CD14-positive monocyte (primary cell): Measurements from ENCODE around the gene EML4. TPM values are rescaled to one million over a fixed set of nuclear protein-coding genes. Genes with fewer than 3 reads are reported as not detected.
"Not testable (repeated sequence)": the region's sequence is repeated elsewhere in the genome, so short reads cannot be mapped to it uniquely, and the experiment has no call there.

ENCODE experiments used
- DNase-seq, 3 donors: peaks; one replicate each; pipeline ENCODE4 v3.0.0-alpha.2; 2011 to 2022
- H2AFZ ChIP-seq: 2 replicates; pipeline ENCODE4 v1.6.0; 2012; ENCODE audit warnings: mild to moderate bottlenecking, low read depth, low read length, inconsistent platforms; ENCODE audit not compliant: insufficient read depth, poor library complexity, severe bottlenecking
- H3K27ac ChIP-seq, 2 donors: 1 replicate in 1 of 2; 2 replicates in 1 of 2; pipeline ENCODE4 v1.5.1; 2012 to 2013; ENCODE audit warnings: low read length in 2 of 2, control low read depth in 1 of 2, inconsistent platforms in 1 of 2, low read depth in 1 of 2, mild to moderate bottlenecking in 1 of 2
- H3K27me3 ChIP-seq, 2 donors: one replicate each; pipeline versions ENCODE4 v1.6.0 to v1.6.1; 2011 to 2013; ENCODE audit warnings: low read length in 2 of 2; ENCODE audit not compliant: control insufficient read depth in 2 of 2, insufficient read depth in 2 of 2
- H3K36me3 ChIP-seq, 2 donors: replicated peaks in 1 of 2; 1 replicate in 1 of 2; 2 replicates in 1 of 2; pipeline versions ENCODE4 v1.5.1 to v1.6.1; 2012 to 2013; ENCODE audit warnings: low read length in 2 of 2, control low read depth in 1 of 2, inconsistent platforms in 1 of 2, mild to moderate bottlenecking in 1 of 2; ENCODE audit not compliant: insufficient read depth in 2 of 2, control insufficient read depth in 1 of 2
- H3K4me1 ChIP-seq, 2 donors: 1 replicate in 1 of 2; 2 replicates in 1 of 2; pipeline versions ENCODE4 v1.5.1 to v1.6.1; 2012 to 2013; ENCODE audit warnings: low read length in 2 of 2, control low read depth in 1 of 2, inconsistent platforms in 1 of 2, mild to moderate bottlenecking in 1 of 2, moderate library complexity in 1 of 2; ENCODE audit not compliant: insufficient read depth in 2 of 2, control insufficient read depth in 1 of 2
- H3K4me2 ChIP-seq: replicated peaks from 2 replicates; pipeline ENCODE3; 2012; ENCODE audit warnings: low read length, moderate library complexity, mild to moderate bottlenecking; ENCODE audit not compliant: poor library complexity, severe bottlenecking; ENCODE audit errors: extremely low read depth
- H3K4me3 ChIP-seq, 3 experiments: fragments of 200-600 bp in 1 of 3; sonication (generic) in 1 of 3; replicated peaks in 1 of 3; 1 replicate in 2 of 3; 2 replicates in 1 of 3; pipeline ENCODE4 v1.5.1; 2011 to 2013; ENCODE audit warnings: low read length in 3 of 3, mild to moderate bottlenecking in 3 of 3, control low read depth in 2 of 3, low read depth in 2 of 3, inconsistent platforms in 1 of 3, moderate library complexity in 1 of 3
- H3K79me2 ChIP-seq: 2 replicates; pipeline ENCODE4 v1.6.0; 2012; ENCODE audit warnings: mild to moderate bottlenecking, control low read depth, inconsistent platforms, low read length, moderate library complexity; ENCODE audit not compliant: insufficient read depth
- H3K9ac ChIP-seq: 2 replicates; pipeline ENCODE4 v1.6.0; 2017; ENCODE audit warnings: low read length, mild to moderate bottlenecking; ENCODE audit not compliant: insufficient read depth, poor library complexity, severe bottlenecking
- H3K9me3 ChIP-seq, 2 donors: replicated peaks in 1 of 2; 1 replicate in 1 of 2; 2 replicates in 1 of 2; pipeline versions ENCODE4 v1.5.1 to v1.6.1; 2012 to 2013; ENCODE audit warnings: low read length in 2 of 2, control low read depth in 1 of 2; ENCODE audit not compliant: control insufficient read depth in 1 of 2, insufficient read depth in 1 of 2
- H4K20me1 ChIP-seq: 2 replicates; pipeline ENCODE4 v1.6.0; 2012; ENCODE audit warnings: mild to moderate bottlenecking, low read length, control low read depth, moderate library complexity; ENCODE audit not compliant: insufficient read depth
- H3K27ac Mint-ChIP-seq, 7 donors: one replicate each; pipeline ENCODE4 v1.8.0; 2020; ENCODE audit warnings: mild to moderate bottlenecking in 7 of 7, mixed read lengths in 7 of 7, moderate library complexity in 6 of 7, inconsistent platforms in 2 of 7
- H3K27me3 Mint-ChIP-seq, 3 donors: one replicate each; pipeline ENCODE4 v1.8.0; 2021 to 2022; ENCODE audit warnings: low read depth in 3 of 3, mild to moderate bottlenecking in 3 of 3, mixed read lengths in 3 of 3, moderate library complexity in 3 of 3, inconsistent platforms in 1 of 3
- H3K36me3 Mint-ChIP-seq, 2 donors: one replicate each; pipeline ENCODE4 v1.8.0; 2020; ENCODE audit warnings: mixed read lengths in 2 of 2, inconsistent platforms in 1 of 2, mild to moderate bottlenecking in 1 of 2
- H3K4me1 Mint-ChIP-seq: one replicate; pipeline ENCODE4 v1.8.0; 2020; ENCODE audit warnings: mild to moderate bottlenecking, mixed read lengths
- H3K4me3 Mint-ChIP-seq, 2 donors: one replicate each; pipeline ENCODE4 v1.8.0; 2020; ENCODE audit warnings: mild to moderate bottlenecking in 2 of 2, mixed read lengths in 2 of 2, moderate library complexity in 1 of 2
- H3K9me3 Mint-ChIP-seq, 7 donors: one replicate each; pipeline ENCODE4 v1.8.0; 2020 to 2022; ENCODE audit warnings: mixed read lengths in 7 of 7, mild to moderate bottlenecking in 6 of 7, moderate library complexity in 6 of 7, inconsistent platforms in 2 of 7
- WGBS: methylation state at CpG from one replicate; pipeline ENCODE4 v1.1.5; 2013; ENCODE audit warnings: missing lambda C conversion rate; ENCODE audit not compliant: insufficient coverage; 5-methylcytosine and 5-hydroxymethylcytosine counted together
- intact Hi-C, 2 donors: fragments of 100-400 bp; cut with micrococcal nuclease; formaldehyde crosslinking; loops; one replicate each; pipeline versions ENCODE4 v1.15.0 to v1.15.1; 2023
- polyA plus RNA-seq, 3 donors: library from polyadenylated mRNA; depleted of rRNA in 1 of 3; unstranded in 2 of 3; stranded (reverse) in 1 of 3; fragments of 300-500 nt in 2 of 3; fragments of >200 nt in 1 of 3; fragmentation: Illumina TruSeq in 2 of 3; gene quantifications; 1 replicate in 2 of 3; 2 replicates in 1 of 3; pipeline ENCODE4 v1.2.3, GENCODE V29; 2012 to 2021
- TF ChIP-seq, protein P1 (sequence below): fragments of 200-600 bp; IDR thresholded peaks from one replicate; pipeline ENCODE4 v1.8.0; 2022; ENCODE audit warnings: antibody characterized with exemption, mild to moderate bottlenecking

Gene EML4
- polyA plus RNA-seq, 3 donors = 11.5 to 24.3 (median 15.0) TPM

DNA sequence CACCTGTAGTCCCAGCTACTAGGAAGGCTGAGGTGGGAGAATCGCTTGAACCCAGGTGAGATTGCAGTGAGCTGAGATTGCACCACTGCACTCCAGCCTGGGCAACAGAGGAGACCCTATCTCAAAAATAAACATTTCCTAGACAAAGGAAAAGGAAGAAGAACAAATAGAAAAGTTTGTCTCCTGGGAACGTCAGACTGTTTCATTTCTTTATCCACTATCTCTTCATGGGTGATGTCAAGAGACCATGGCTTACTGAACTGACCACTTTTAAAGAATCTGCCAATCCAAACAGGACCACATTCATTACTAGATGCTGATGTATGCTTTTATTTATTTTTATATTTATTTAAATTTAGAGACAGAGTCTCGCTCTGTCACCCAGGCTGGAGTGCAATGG is 165.1 kb downstream of the EML4 start:
- TF ChIP-seq, protein P1, sequence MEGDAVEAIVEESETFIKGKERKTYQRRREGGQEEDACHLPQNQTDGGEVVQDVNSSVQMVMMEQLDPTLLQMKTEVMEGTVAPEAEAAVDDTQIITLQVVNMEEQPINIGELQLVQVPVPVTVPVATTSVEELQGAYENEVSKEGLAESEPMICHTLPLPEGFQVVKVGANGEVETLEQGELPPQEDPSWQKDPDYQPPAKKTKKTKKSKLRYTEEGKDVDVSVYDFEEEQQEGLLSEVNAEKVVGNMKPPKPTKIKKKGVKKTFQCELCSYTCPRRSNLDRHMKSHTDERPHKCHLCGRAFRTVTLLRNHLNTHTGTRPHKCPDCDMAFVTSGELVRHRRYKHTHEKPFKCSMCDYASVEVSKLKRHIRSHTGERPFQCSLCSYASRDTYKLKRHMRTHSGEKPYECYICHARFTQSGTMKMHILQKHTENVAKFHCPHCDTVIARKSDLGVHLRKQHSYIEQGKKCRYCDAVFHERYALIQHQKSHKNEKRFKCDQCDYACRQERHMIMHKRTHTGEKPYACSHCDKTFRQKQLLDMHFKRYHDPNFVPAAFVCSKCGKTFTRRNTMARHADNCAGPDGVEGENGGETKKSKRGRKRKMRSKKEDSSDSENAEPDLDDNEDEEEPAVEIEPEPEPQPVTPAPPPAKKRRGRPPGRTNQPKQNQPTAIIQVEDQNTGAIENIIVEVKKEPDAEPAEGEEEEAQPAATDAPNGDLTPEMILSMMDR = no peak
- Histone ChIP-seq H3K4me3 (no peak overlapping the region), H3K4me2 (no peak overlapping the region), H3K27ac (no peak overlapping the region), H4K20me1 (peaks cover 14% of the 10 kb centered on the region), H3K9ac (no peak overlapping the region), H3K4me1 (no peaks in the 10 kb centered on the region), H3K27me3 (no peaks in the 10 kb centered on the region), H3K9me3 (no peaks in the 10 kb centered on the region), H3K36me3 (peaks cover 52 to 98% of the 10 kb centered on the region in 2 donors), H2AFZ (no peak overlapping the region), H3K79me2 (no peaks in the 10 kb centered on the region)
- Mint-ChIP-seq H3K4me1 (no peaks in the 10 kb centered on the region), H3K27ac (no peak overlapping the region), H3K9me3 (peaks cover 0 to 6% (median 0%) of the 10 kb centered on the region in 7 donors), H3K27me3 (peaks cover 0 to 3% (median 0%) of the 10 kb centered on the region in 3 donors), H3K36me3 (peaks cover 77 to 86% of the 10 kb centered on the region in 2 donors), H3K4me3 (no peak overlapping the region)
- intact Hi-C loops = no loop called here
- DNase-seq = no peak
- WGBS = no CpG with 5 or more reads among the region's 3 CpGs

DNA sequence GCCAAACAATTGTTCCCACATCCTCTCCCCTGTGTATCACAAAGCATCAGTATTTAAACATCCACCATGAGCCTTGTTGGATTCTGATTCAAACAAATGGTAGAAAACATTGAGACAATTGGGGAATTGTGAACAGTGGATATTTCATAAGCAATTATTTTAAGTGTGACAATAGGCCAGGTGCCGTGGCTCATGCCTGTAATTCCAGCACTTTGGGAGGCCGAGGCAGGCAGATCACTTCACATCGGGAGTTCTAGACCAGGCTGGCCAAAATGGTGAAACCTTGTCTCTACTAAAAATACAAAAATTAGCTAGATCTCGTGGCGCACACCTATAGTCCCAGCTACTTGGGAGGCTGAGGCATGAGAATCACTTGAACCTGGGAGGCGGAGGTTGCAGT is 165.7 kb downstream of the EML4 start:
- H3K4me3 Mint-ChIP-seq, H2AFZ ChIP-seq, H3K4me1 Mint-ChIP-seq, H3K4me2 ChIP-seq, H3K9me3 Mint-ChIP-seq, H3K4me1 ChIP-seq, H3K27ac ChIP-seq, H3K9me3 ChIP-seq, H3K27me3 ChIP-seq, DNase-seq, H3K4me3 ChIP-seq, H3K9ac ChIP-seq, H3K79me2 ChIP-seq, intact Hi-C loops, H3K27me3 Mint-ChIP-seq: not testable (repeated sequence)
- Mint-ChIP-seq H3K27ac (peak overlapping the region in 2 of 7 donors; percentile 6 to 37), H3K36me3 (peaks cover 74 to 82% of the 10 kb centered on the region in 2 donors)
- Histone ChIP-seq H4K20me1 (peaks cover 18% of the 10 kb centered on the region), H3K36me3 (peaks cover 46 to 98% of the 10 kb centered on the region in 2 donors)
- 100% methylated on average over 5 of the region's 6 CpGs for WGBS
